ENCODE data around the gene THBS1.

The THBS1 gene

GRCh38 chr15:39645976-39646257 lies 65.0 kb downstream of the THBS1 start:
- Histone ChIP-seq H3K79me2 (ENCODE audit: insufficient read depth, low read length) (no peaks in the 10 kb centered on the region), H3K4me1 (ENCODE audit: insufficient read depth, low read length, severe bottlenecking) (no peaks in the 10 kb centered on the region), H4K20me1 (ENCODE audit: insufficient read depth, low read length) (no peaks in the 10 kb centered on the region), H3K27me3 (ENCODE audit: insufficient read depth, low read length) (no peaks in the 10 kb centered on the region), H2AFZ (ENCODE audit: low read length) (no peak overlapping the region), H3K4me2 (ENCODE audit: low read length) (no peak overlapping the region), H3K4me3 (ENCODE audit: low read depth, low read length, poor library complexity, severe bottlenecking) (no peak overlapping the region), H3K27ac (ENCODE audit: low read depth, low read length, poor library complexity, severe bottlenecking) (no peak overlapping the region), H3K36me3 (ENCODE audit: insufficient read depth, low read length) (no peaks in the 10 kb centered on the region), H3K9me2 (ENCODE audit: low read depth, low read length) (no peaks in the 10 kb centered on the region), H3K9ac (ENCODE audit: low read length) (no peak overlapping the region), H3K9me3 (ENCODE audit: low read length) (no peaks in the 10 kb centered on the region), H3F3A (ENCODE audit: insufficient read depth, low read length) (no peaks in the 10 kb centered on the region)
- no peak for TF ChIP-seq EZH2 (IDR thresholded peaks at IDR 0.05; ENCODE audit: borderline replicate concordance, low read length)
- TF ChIP-seq, protein P1, sequence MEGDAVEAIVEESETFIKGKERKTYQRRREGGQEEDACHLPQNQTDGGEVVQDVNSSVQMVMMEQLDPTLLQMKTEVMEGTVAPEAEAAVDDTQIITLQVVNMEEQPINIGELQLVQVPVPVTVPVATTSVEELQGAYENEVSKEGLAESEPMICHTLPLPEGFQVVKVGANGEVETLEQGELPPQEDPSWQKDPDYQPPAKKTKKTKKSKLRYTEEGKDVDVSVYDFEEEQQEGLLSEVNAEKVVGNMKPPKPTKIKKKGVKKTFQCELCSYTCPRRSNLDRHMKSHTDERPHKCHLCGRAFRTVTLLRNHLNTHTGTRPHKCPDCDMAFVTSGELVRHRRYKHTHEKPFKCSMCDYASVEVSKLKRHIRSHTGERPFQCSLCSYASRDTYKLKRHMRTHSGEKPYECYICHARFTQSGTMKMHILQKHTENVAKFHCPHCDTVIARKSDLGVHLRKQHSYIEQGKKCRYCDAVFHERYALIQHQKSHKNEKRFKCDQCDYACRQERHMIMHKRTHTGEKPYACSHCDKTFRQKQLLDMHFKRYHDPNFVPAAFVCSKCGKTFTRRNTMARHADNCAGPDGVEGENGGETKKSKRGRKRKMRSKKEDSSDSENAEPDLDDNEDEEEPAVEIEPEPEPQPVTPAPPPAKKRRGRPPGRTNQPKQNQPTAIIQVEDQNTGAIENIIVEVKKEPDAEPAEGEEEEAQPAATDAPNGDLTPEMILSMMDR (IDR thresholded peaks at IDR 0.05; ENCODE audit: low read length) = no peak

DNA sequence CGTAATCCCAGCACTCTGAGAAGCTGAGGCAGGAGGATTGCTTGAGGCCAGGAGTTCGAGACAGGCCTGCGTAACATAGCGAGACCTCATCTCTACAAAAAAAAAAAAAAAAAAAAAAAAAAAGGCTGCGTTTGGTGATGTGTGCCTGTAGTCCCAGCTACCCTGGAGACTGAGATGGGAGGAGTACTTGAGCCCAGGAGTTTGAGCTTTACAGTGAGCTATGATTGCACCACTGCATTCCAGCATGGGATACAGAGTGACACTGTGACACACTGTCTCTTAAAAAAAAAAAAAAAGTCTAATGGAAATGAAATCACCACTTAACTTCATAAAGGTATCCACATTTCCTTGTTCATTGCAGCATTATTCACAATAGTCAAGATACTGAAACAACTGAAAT lies 65.5 kb downstream of the THBS1 start:
- Histone ChIP-seq H3K9me3 (ENCODE audit: low read length) (no peaks in the 10 kb centered on the region), H3K27me3 (ENCODE audit: insufficient read depth, low read length) (no peaks in the 10 kb centered on the region), H3K4me2 (ENCODE audit: low read length) (no peak overlapping the region), H4K20me1 (ENCODE audit: insufficient read depth, low read length) (no peaks in the 10 kb centered on the region), H3K4me1 (ENCODE audit: insufficient read depth, low read length, severe bottlenecking) (no peaks in the 10 kb centered on the region), H3F3A (ENCODE audit: insufficient read depth, low read length) (no peaks in the 10 kb centered on the region), H3K9me2 (ENCODE audit: low read depth, low read length) (no peaks in the 10 kb centered on the region), H2AFZ (ENCODE audit: low read length) (no peak overlapping the region), H3K9ac (ENCODE audit: low read length) (no peak overlapping the region), H3K27ac (ENCODE audit: low read depth, low read length, poor library complexity, severe bottlenecking) (no peak overlapping the region), H3K4me3 (ENCODE audit: low read depth, low read length, poor library complexity, severe bottlenecking) (no peak overlapping the region), H3K36me3 (ENCODE audit: insufficient read depth, low read length) (no peaks in the 10 kb centered on the region), H3K79me2 (ENCODE audit: insufficient read depth, low read length) (no peaks in the 10 kb centered on the region)
- TF ChIP-seq, protein P1 (IDR thresholded peaks at IDR 0.05; ENCODE audit: low read length) = no peak
- TF ChIP-seq EZH2 (IDR thresholded peaks at IDR 0.05; ENCODE audit: borderline replicate concordance, low read length) = no peak
